Measurements from ENCODE around the gene SLIT2. TPM values are rescaled to one million over a fixed set of nuclear protein-coding genes. Genes with fewer than 3 reads are reported as not detected.

The SLIT2 gene, protein sequence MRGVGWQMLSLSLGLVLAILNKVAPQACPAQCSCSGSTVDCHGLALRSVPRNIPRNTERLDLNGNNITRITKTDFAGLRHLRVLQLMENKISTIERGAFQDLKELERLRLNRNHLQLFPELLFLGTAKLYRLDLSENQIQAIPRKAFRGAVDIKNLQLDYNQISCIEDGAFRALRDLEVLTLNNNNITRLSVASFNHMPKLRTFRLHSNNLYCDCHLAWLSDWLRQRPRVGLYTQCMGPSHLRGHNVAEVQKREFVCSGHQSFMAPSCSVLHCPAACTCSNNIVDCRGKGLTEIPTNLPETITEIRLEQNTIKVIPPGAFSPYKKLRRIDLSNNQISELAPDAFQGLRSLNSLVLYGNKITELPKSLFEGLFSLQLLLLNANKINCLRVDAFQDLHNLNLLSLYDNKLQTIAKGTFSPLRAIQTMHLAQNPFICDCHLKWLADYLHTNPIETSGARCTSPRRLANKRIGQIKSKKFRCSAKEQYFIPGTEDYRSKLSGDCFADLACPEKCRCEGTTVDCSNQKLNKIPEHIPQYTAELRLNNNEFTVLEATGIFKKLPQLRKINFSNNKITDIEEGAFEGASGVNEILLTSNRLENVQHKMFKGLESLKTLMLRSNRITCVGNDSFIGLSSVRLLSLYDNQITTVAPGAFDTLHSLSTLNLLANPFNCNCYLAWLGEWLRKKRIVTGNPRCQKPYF (N-terminal part only)
- total RNA-seq = 33.3 and 50.0 TPM in 2 replicates

DNA sequence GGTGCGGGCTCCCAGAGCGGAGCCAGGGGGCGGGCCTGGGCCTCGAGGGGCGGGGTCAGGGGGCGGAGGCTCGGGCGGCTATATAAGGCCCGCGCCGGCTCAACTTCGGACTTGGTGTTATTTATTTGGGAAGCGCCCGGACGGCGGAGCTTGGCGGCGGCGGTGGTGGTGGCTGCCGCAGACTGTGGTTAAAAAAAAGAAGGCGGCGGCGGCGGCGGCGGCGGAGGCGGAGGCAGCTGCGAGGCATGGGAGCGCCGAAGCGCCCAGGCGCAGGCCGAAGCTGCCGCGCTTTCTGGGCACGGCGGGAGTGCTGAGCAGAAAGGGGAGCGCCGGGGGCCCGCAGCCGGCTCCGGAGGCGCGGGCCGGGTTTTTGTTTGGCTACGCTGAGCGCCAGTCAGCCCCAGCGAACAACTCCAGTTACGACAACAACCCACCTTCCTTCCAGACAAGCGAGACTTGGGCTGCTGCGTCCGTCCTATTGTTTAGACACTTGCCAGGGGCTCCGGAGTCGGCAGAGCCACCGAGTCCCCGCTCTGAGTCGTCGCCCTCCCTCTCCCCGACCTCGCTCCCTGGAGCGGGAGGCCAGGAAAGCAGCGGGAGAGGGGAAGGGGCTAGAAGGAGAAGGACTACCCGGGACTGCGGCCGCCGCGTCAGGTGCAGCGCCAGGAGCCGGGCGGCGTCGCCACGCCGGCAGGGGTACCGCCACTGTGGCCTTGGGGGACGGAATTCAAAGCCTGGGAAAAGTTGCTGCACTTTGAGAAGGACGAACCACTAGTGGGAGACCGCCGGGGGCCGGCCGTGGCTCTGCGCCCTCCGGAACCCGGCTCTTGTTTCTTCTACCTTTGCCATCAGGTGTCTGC, at the start of gene SLIT2:
TSS of gene SLIT2 (plus strand) at position 110 of the 860 bp plus-strand sequence. CDS start 1,911 bp downstream, outside the sequence.

